Measurements from ENCODE around the gene IGF2R. TPM values are rescaled to one million over a fixed set of nuclear protein-coding genes. Genes with fewer than 3 reads are reported as not detected.
"Not testable (repeated sequence)": the region's sequence is repeated elsewhere in the genome, so short reads cannot be mapped to it uniquely, and the experiment has no call there.

Gene IGF2R
- 146 TPM for polyA plus RNA-seq (ENCODE audit: insufficient read length)

- peak; percentile 92 for DNase-seq
Observed at GRCh38 chr6:159968295-159969203, at the start of gene IGF2R. IGF2R (plus strand) TSS chr6:159969082; CDS start chr6:159969247, 165 bp downstream.

GRCh38 chr6:159919800-159920199 is 49.1 kb upstream of the IGF2R start:
- DNase-seq = no peak

GRCh38 chr6:159924150-159924549 is 44.7 kb upstream of the IGF2R start:
- not testable (repeated sequence) for DNase-seq

GRCh38 chr6:159926542-159927203 is 42.2 kb upstream of the IGF2R start:
- DNase-seq = no peak

DNA sequence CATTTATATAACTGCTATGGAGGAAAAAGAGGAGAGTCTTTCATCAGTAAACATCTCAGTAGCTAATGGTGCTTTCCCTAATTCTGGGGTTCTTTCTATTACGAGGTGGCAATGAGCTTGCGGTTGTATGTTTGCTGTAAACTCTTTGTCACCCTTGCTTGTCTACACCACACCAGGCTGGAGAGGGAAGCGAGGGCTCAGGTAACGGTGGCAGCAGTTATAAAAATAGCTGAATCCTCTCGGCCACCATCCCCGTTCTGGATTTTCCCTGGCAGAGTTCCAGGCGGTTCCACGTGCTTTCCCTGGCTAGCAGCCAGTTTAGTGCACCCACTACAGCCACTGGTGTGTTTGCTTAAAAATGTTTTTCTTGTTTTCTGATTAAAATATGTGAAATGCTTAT is 39.1 kb upstream of the IGF2R start:
- DNase-seq = no peak

- DNase-seq = no peak
Observed at GRCh38 chr6:159931112-159931511, 37.8 kb upstream of the IGF2R start.

- no peak for DNase-seq
Observed at GRCh38 chr6:159931846-159932245, 37.0 kb upstream of the IGF2R start.

- DNase-seq = no peak
Observed at GRCh38 chr6:159933077-159933476, 35.8 kb upstream of the IGF2R start.

- DNase-seq = no peak
Observed at GRCh38 chr6:159934181-159934580, 34.7 kb upstream of the IGF2R start.

- DNase-seq = no peak
Observed at GRCh38 chr6:159935065-159935464, 33.8 kb upstream of the IGF2R start.

GRCh38 chr6:159935633-159936032 is 33.2 kb upstream of the IGF2R start:
- no peak for DNase-seq

- DNase-seq = no peak
Observed at GRCh38 chr6:159939591-159940016, 29.3 kb upstream of the IGF2R start.

DNA sequence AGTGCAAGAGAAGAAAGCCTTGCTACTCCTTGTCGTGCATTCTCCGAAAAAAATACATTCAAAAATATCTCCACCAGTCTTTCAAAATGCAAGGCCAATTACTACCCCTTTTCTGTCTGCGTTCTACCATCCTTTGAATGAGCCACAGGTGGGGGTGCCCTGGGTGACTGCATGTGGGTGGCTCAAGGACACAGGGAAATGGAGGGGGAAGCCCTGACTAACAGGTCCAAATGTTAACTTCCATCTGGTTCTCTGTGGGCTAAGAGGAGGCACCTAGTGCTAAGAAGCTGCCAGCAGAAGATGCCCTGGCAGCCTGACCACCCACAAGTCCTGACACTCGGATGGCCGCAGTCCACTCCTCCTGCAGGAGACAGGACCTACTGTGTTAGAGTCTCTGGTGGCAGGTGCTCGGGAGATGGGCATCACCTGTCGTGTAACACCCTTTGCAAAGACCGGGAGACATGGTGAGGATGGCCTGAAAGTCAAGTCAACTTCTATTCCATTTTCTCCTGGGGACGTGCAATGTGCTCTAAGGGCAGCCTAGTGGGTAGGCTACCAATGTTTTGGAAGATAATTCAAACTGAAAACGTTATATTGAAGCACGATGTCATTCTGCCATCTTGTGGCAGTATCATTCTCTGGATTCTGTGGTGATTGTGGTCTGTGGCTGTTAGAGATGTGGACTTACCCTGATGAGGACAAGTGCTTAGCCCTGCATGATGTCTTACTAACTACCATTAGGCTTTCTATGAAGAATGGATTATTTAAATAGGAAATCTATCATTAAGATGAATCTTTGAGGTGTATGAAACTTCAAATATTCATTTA is 27.4 kb upstream of the IGF2R start:
- no peak for DNase-seq

- no peak for DNase-seq
Observed at GRCh38 chr6:159943101-159943632, 25.7 kb upstream of the IGF2R start.

GRCh38 chr6:159943968-159944598 is 24.8 kb upstream of the IGF2R start:
- DNase-seq = no peak

GRCh38 chr6:159945801-159946392 is 23.0 kb upstream of the IGF2R start:
- DNase-seq = no peak

GRCh38 chr6:159946912-159947311 is 22.0 kb upstream of the IGF2R start:
- no peak for DNase-seq

DNA sequence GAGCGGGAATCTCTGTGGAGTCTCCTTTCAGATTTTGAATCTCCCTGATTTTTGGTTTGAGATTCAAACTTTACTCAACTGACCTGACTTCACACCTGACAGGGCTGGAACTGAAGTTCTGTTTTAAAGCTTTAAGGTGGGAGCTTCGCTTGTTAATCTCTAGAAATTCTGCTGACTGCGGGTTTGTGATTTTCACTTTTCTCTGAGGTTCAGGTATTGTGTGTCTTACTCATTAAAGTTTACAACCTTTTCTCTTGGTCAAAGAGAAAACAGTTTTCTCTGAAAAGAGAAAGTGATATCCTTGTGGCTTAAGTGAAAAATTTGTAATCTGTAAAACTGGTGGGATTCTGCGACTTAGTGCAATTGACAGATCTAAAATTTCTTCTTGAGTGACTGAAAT is 20.7 kb upstream of the IGF2R start:
- no peak for DNase-seq

GRCh38 chr6:159951772-159952171 is 17.1 kb upstream of the IGF2R start:
- no peak for DNase-seq

GRCh38 chr6:159952289-159953005 is 16.4 kb upstream of the IGF2R start:
- DNase-seq = no peak

GRCh38 chr6:159953091-159953601 is 15.7 kb upstream of the IGF2R start:
- no peak for DNase-seq
